Middle frontal gyrus (tissue), 1 donor: ENCODE data around the gene RILPL2.
"Not testable (repeated sequence)": the region's sequence is repeated elsewhere in the genome, so short reads cannot be mapped to it uniquely, and the experiment has no call there.

Source experiments
- DNase-seq: peaks from one replicate; pipeline ENCODE4 v3.0.0-alpha.2; 2015; ENCODE audit warnings: low spot score; ENCODE audit errors: extremely low spot score

Gene RILPL2, protein sequence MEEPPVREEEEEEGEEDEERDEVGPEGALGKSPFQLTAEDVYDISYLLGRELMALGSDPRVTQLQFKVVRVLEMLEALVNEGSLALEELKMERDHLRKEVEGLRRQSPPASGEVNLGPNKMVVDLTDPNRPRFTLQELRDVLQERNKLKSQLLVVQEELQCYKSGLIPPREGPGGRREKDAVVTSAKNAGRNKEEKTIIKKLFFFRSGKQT

DNA sequence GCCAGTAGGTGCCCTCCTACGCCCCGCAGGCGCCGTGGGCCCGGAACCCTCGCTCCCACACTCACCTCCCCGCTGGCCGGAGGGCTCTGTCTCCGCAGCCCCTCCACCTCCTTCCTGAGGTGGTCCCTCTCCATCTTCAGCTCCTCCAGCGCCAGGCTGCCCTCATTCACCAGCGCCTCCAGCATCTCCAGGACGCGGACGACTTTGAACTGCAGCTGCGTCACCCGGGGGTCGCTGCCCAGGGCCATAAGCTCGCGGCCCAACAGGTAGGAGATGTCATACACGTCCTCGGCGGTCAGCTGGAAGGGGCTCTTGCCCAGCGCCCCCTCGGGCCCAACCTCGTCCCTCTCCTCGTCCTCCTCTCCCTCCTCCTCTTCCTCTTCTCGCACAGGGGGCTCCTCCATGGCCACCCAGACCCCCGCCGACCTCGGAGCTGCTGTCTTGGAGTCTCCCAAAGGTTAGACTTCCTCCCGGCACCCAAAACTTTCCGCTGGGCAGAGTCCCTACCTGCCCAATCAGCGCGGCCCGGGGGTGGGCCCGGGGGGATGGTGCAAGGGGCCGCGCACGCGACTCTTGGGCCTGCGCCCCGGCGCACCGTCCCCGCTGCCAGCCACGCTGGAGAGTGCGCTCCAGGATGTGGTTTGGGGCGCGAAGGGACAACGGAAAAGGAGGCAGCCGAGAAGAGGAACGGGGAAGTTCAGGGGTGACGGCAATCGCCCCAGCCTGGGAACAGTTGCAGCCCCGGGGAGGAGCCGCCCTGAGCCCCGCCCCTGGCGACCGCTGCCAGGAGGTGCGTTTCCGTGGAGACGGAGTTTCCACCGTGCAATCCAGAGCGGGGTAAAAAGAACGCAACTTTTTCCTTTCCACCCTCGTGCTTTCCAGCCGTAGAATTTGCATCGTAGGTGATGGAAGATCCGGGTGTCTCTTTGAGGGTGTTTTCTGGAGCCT is at the start of gene RILPL2:
Gene RILPL2, minus strand, starts transcription at position 668 of the 948 bp plus-strand sequence. Its CDS starts 264 bp downstream, at position 404.
- DNase-seq, result peak; percentile 70

GRCh38 chr12:123485756-123486155 is 49.3 kb upstream of the RILPL2 start:
- DNase-seq, result no peak

GRCh38 chr12:123483602-123484248 is 47.2 kb upstream of the RILPL2 start:
- DNase-seq, result no peak

DNA sequence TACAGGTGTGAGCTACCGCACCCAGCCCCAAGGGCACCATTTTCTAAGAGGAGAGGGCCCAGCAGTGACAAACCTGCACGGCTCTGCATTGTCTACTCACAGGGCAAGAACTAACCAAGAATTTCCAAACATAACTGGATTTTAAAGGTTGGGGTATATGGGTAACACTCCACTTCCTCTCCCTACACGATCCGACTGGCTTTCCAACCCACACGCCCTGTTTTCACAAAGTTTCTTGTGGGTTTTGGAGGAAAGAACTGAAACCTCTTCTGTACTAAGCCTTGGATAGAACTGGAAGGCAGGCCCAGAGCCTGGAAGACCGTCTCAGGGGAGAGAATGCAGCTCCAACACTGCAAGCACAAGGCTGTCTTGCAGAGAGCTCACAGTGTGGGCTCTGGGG is 46.4 kb upstream of the RILPL2 start:
- DNase-seq, result no peak

DNA sequence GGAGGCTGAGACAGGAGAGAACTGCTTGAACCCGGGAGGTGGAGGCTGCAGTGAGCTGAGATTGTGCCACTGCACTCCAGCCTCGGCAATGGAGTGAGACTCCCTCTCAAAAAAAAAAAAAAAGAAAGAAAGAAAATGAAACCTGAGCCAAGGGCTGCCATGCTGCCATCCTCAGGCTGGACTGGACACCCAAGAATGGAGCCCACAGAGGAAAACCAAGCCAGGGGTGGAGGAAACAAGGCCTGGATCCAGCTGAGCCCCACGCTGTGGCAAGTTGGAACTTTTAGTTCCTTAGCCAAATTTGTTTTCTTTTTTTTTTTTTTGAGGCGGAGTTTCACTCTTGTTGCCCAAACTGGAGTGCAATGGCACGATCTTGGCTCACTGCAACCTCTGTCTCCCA is 44.8 kb upstream of the RILPL2 start:
- not testable (repeated sequence) for DNase-seq

DNA sequence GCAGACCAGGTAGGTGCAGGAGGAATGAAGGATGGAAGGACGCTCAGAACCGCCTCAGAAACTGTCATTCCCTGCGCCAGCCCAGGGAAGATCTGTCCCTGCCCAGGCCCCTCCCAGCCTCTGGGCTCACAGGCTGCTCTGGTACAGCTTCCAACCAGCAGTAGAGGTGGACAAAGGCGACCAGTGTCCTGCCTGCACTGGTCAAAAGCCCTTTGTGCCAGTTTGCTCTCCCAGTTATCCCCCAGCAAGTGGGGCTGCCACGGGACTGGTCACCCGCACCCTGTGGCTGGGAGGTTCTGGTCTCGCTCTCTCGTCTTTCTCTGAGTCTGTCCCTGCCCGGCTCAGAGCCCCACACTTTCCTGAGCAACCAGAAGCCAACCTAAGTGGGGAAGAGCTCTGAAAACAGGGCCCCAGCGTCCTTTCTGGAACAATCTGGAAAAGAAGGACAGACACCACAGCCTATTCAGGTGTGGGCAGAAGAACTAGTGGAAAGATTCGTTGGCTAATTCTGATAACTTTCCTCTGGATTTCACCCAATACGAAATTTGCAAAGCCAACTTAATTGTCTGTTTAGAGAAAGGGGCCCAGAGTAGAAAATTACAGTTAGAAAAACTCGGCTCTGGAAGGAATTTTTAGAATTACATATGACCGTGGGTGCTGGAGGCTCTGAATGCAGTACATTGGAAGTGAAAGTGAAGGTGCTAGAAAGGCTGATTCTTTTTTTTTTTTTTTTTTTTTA is 43.1 kb upstream of the RILPL2 start:
- DNase-seq, result peak; percentile 81

GRCh38 chr12:123478762-123479161 is 42.3 kb upstream of the RILPL2 start:
- DNase-seq, result peak; percentile 62

- DNase-seq, result no peak
These were observed 41.6 kb upstream of the RILPL2 start for GRCh38 chr12:123478069-123478468.

GRCh38 chr12:123475246-123475703 is 38.8 kb upstream of the RILPL2 start:
- DNase-seq, result no peak

- no peak for DNase-seq
These were observed 38.2 kb upstream of the RILPL2 start for GRCh38 chr12:123474485-123475245.

DNA sequence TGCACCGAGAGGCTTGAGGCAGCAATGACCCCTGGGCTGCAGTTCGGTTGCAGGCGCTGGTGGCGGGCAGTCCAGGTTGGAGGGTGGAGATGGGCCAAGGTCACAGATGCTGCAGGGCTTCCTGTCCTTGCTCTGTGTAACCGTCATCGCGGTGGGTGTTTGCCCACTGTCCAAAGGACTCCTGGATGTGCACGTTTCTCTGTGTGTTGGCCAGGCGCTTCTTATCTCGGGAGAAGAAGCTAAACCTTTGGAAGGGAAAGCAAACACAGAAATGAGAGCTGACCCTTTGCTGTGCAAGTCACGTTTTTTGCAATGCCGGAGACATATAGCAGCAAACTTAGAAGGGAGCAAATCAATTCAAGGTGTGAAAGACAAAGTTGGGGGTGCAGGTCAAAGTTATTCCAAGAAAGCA is 36.0 kb upstream of the RILPL2 start:
- DNase-seq, result no peak

DNA sequence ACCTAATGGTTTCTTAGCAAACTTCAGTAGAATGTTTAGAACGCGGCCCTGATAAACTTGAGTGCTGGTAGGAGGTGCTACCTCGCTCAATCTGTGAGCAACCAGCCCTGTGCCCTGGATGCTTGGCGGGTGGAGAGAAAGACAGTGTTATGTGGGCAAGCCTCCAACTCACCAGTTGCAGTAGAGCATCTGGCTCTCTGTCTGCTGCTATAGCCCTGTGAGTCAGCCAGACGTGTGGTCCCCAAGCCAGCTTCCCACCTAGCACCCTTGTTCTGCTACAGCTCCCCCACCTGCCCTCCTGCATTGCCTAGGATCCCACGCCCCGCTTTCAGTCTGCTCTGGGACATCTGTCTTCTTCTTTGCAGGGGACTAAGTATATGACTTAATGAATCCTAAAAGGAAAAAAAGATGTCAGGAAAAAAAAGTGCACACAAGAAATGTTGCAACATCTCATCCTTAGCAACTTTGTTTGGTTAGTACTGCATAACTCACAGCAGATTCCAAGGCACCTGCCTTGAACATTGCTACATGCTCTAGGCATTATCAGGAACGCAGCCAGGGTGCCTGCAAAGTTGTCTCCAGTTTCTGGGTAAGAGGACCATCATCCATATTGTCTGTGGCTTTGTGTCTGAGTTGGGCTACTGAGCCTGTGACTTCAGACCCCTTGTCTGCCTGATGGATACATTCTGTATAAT is 35.0 kb upstream of the RILPL2 start:
- DNase-seq, result peak; percentile 53

- DNase-seq, result no peak
These were observed 33.5 kb upstream of the RILPL2 start for GRCh38 chr12:123469978-123470377.

DNA sequence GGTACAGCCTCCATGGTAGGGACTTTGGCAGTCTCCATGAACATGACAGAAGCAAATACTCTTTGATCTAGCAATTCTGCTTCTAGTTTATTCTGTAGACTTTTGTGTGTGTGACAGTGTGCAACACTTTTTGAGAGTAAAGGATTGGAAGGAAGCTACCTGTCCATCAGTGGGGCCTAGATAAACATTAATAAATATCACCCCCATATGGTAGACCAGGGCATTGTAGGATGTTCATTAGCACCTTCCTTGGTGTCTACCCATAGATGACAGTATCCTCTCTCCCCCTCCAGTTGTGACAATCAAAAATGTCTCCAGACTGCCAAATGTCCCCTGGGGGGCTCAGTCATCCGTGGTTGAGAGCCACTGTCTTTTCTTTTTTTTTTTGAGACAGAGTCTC is 32.3 kb upstream of the RILPL2 start:
- DNase-seq, result no peak

DNA sequence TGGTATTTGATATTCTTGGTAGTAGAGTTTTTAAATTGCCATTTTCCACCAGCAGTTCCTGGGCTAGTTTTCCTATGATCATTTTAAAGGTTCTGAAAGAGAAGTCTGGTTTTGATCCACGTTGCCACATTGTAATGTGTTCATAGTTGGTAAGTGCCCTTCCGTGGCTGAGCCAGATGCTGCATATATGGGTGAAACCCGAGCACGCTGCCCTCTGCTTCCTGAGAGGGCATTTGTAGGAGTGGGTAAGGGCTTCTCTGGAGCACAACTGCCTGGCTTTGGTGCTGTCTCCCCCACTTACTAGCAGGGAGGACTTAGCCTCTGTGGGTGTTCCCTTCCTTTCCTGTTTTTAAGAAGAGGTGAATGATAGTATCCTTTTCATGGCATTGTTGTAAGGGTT is 28.6 kb upstream of the RILPL2 start:
- DNase-seq, result no peak

DNA sequence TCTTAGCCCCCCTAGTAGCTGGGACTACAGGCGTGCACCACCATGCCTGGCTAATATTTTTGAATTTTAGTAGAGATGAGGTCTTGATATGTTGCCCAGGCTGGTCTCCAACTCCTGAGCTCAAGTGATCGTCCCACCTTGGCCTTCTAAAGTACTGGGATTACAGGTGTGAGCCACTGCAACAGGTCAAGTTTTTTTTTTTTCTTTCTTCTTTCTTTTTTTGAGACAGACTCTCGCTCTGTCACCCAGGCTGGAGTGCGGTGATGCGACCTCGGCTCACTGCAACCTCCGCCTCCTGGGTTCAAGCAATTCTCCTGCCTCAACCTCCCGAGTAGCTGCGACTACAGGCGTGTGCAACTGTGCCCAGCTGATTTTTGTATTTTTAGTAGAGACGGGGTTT is 26.7 kb upstream of the RILPL2 start:
- not testable (repeated sequence) for DNase-seq

- peak; percentile 73 for DNase-seq
These were observed 21.7 kb upstream of the RILPL2 start, which contains the start of gene SNRNP35 for GRCh38 chr12:123457980-123458779. Gene SNRNP35 (plus strand): TSS chr12:123458139. CDS start chr12:123465541, 7,402 bp downstream.

GRCh38 chr12:123453165-123453564 is 16.7 kb upstream of the RILPL2 start:
- DNase-seq, result no peak

- DNase-seq, result not testable (repeated sequence)
These were observed 15.7 kb upstream of the RILPL2 start for GRCh38 chr12:123452276-123452550.
